ENCODE data around the gene PLEKHG2.

Gene PLEKHG2

DNA sequence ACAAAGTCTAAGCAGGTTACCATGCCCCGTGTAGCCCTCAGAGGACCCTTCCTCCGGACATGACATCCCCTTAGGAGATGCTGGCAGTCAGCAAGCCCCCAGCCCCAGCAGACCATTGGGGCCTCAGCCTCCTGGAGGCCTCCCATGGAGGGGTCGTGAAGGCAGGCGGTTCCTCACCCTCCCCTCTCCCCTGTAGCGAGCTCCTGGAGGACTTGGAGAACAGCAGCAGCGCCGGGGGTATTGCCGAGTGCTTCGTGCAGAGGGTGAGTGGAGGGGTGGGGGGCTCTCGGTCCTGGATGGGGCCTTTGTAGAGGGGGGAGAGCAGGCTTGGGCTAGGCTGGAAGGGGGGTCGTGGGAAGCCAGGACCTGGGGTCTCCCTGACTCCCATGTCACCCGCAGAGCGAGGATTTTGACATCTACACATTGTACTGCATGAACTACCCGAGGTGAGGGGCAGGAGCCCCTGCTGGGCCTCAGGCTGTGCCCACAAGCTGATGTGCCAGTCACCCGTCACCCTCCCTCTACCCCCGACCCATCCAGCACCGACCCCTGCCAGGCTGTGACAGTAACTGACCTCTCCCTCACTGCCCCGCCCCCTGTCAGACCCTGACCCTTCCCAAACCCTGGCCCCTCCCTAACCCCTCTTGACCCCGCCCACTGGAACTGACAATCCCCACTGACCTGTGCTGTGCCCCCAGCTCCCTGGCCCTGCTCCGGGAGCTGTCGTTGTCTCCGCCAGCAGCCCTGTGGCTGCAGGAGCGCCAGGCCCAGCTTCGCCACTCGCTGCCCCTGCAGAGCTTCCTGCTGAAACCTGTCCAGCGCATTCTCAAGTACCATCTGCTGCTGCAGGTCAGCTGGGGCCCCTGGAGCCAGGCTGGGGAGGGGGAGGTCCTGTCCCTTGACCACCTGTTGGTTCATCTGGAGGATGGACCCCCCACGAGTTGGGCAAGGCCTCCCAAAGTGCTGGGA, 4.0 kb downstream of the PLEKHG2 start:
- H3K4me1 ChIP-seq (ENCODE audit: low read depth, poor library complexity, severe bottlenecking): peaks cover 3% of the 10 kb centered on the region
- H3K36me3 ChIP-seq (ENCODE audit: insufficient read depth): no peaks in the 10 kb centered on the region
- no peak overlapping the region for H3K4me2 ChIP-seq
- H3K79me2 ChIP-seq (ENCODE audit: insufficient read depth, low read depth): no peaks in the 10 kb centered on the region
- no peaks in the 10 kb centered on the region for H3K27me3 ChIP-seq (ENCODE audit: insufficient read depth, low read depth)
- no peak overlapping the region for H2AFZ ChIP-seq (ENCODE audit: low read depth)
- TF ChIP-seq, protein P1, sequence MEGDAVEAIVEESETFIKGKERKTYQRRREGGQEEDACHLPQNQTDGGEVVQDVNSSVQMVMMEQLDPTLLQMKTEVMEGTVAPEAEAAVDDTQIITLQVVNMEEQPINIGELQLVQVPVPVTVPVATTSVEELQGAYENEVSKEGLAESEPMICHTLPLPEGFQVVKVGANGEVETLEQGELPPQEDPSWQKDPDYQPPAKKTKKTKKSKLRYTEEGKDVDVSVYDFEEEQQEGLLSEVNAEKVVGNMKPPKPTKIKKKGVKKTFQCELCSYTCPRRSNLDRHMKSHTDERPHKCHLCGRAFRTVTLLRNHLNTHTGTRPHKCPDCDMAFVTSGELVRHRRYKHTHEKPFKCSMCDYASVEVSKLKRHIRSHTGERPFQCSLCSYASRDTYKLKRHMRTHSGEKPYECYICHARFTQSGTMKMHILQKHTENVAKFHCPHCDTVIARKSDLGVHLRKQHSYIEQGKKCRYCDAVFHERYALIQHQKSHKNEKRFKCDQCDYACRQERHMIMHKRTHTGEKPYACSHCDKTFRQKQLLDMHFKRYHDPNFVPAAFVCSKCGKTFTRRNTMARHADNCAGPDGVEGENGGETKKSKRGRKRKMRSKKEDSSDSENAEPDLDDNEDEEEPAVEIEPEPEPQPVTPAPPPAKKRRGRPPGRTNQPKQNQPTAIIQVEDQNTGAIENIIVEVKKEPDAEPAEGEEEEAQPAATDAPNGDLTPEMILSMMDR (conservative IDR thresholded peaks at IDR 0.05; ENCODE audit: low read depth, low read length): no peak
- H3K4me3 ChIP-seq (IDR thresholded peaks at IDR 0.05; ENCODE audit: insufficient read depth, low read depth, low read length): no peak overlapping the region
- H4K20me1 ChIP-seq (ENCODE audit: insufficient read depth): no peaks in the 10 kb centered on the region
- H3K9ac ChIP-seq: no peak overlapping the region
- H3K27ac ChIP-seq: no peak overlapping the region

DNA sequence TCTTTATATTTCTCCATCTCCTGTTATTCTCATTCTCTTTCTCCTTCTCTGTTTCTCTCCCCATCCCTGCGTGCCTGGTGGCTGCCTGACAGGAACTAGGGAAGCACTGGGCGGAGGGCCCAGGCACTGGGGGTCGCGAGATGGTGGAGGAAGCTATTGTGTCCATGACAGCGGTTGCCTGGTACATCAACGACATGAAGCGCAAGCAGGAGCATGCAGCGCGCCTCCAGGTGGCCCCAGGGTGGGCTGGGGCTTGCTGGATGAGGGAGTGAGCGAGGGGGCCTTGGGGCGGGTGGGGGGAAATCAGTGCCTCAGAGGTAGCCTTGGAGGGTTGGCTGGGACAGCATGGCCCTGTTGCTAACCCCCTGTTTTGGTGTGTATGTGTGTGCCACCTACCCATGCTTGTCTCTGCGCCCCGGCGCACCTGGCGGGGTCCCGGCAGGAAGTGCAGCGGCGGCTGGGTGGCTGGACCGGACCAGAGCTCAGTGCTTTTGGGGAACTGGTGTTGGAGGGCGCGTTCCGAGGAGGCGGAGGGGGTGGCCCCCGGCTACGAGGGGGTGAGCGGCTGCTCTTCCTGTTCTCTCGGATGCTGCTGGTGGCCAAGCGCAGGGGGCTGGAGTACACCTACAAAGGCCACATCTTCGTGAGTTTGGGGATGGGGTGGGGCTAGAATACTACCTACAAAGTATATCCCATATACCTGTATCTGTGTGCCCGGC, 5.2 kb downstream of the PLEKHG2 start:
- Histone ChIP-seq H3K36me3 (ENCODE audit: insufficient read depth) (no peaks in the 10 kb centered on the region), H3K4me3 (IDR thresholded peaks at IDR 0.05; ENCODE audit: insufficient read depth, low read depth, low read length) (no peak overlapping the region), H3K27ac (no peak overlapping the region), H2AFZ (ENCODE audit: low read depth) (no peak overlapping the region), H3K9ac (no peak overlapping the region), H3K4me2 (no peak overlapping the region), H3K27me3 (ENCODE audit: insufficient read depth, low read depth) (no peaks in the 10 kb centered on the region), H3K79me2 (ENCODE audit: insufficient read depth, low read depth) (no peaks in the 10 kb centered on the region), H4K20me1 (ENCODE audit: insufficient read depth) (no peaks in the 10 kb centered on the region), H3K4me1 (ENCODE audit: low read depth, poor library complexity, severe bottlenecking) (no peaks in the 10 kb centered on the region)
- TF ChIP-seq, protein P1 (conservative IDR thresholded peaks at IDR 0.05; ENCODE audit: low read depth, low read length): no peak

DNA sequence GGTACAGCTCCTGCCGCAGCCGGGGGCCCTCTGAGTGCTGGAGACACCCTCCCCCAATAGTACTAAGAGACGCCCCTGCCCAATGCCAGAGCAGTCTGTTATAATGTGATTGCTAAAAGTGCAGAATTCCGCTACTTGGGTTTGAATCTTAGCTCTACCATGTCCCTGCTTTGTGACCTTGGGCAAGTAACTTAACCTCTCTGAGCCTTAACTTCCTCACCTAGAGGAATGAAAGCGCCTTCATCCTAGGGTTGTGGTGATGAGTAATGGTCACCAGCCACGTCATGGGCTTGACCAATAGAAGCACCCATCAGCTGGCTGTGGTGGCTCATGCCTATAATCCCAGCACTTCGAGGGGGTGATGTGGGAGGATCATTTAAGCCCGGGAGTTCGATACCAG, 6.5 kb downstream of the PLEKHG2 start:
- TF ChIP-seq, protein P1 (conservative IDR thresholded peaks at IDR 0.05; ENCODE audit: low read depth, low read length): no peak
- no peak overlapping the region for H2AFZ ChIP-seq (ENCODE audit: low read depth)
- H3K4me2 ChIP-seq: no peak overlapping the region
- H3K4me1 ChIP-seq (ENCODE audit: low read depth, poor library complexity, severe bottlenecking): no peaks in the 10 kb centered on the region
- no peaks in the 10 kb centered on the region for H3K79me2 ChIP-seq (ENCODE audit: insufficient read depth, low read depth)
- no peak overlapping the region for H3K27ac ChIP-seq
- H4K20me1 ChIP-seq (ENCODE audit: insufficient read depth): no peaks in the 10 kb centered on the region
- no peak overlapping the region for H3K4me3 ChIP-seq (IDR thresholded peaks at IDR 0.05; ENCODE audit: insufficient read depth, low read depth, low read length)
- no peaks in the 10 kb centered on the region for H3K36me3 ChIP-seq (ENCODE audit: insufficient read depth)
- H3K27me3 ChIP-seq (ENCODE audit: insufficient read depth, low read depth): no peaks in the 10 kb centered on the region
- H3K9ac ChIP-seq: no peak overlapping the region

DNA sequence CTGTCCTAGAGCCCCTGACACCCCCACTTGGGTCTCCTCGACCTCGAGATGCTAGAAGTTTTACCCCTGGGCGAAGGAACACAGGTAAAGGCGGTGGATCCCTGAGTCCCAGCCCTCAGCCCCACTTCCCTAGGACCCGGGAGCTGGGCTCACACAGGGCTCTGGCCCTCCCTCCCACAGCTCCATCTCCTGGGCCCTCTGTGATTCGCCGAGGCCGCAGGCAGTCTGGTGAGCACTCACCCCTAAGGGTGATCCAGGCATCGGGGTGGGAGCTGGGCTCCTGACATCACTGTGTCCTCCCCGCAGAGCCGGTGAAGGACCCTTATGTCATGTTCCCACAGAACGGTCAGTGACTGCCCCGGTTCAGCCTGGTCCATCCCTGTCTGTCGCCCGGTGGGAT, 8.3 kb downstream of the PLEKHG2 start:
- Histone ChIP-seq H3K9ac (no peak overlapping the region), H3K4me3 (IDR thresholded peaks at IDR 0.05; ENCODE audit: insufficient read depth, low read depth, low read length) (no peak overlapping the region), H3K27ac (no peak overlapping the region), H2AFZ (ENCODE audit: low read depth) (no peak overlapping the region), H4K20me1 (ENCODE audit: insufficient read depth) (no peaks in the 10 kb centered on the region), H3K27me3 (ENCODE audit: insufficient read depth, low read depth) (no peaks in the 10 kb centered on the region), H3K79me2 (ENCODE audit: insufficient read depth, low read depth) (no peaks in the 10 kb centered on the region), H3K4me2 (no peak overlapping the region), H3K4me1 (ENCODE audit: low read depth, poor library complexity, severe bottlenecking) (no peaks in the 10 kb centered on the region), H3K36me3 (ENCODE audit: insufficient read depth) (no peaks in the 10 kb centered on the region)
- TF ChIP-seq, protein P1 (conservative IDR thresholded peaks at IDR 0.05; ENCODE audit: low read depth, low read length): no peak

Data from KMS-11 (cell line).